NCI-H524 (cell line): Measurements from ENCODE around the gene TMOD2.

Source experiments
- DNase-seq, 2 experiments: peaks; one replicate each; lab custom pipeline; 2025; lab: John Stamatoyannopoulos, UW

TMOD2 gene

DNA sequence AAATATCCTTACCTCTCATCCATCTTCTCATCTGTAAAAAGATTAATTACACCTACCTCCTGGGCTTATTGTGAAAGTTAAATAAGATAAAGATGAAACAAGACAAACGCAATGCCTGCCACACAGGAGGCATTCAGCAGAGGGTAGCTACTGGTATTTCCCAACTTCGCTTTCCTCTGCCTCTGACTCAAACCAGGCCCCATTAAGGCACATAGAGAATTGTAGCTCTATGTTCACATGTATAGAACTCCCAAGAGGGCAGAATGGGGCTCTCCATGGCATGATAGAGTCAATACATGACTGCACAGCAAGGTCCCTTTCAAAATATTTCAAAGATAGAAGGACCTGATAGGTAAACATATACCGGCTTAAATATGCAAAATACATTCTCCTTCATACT, 15.3 kb upstream of the TMOD2 start:
- peak in 1 of 2 experiments; percentile 18 for DNase-seq

DNA sequence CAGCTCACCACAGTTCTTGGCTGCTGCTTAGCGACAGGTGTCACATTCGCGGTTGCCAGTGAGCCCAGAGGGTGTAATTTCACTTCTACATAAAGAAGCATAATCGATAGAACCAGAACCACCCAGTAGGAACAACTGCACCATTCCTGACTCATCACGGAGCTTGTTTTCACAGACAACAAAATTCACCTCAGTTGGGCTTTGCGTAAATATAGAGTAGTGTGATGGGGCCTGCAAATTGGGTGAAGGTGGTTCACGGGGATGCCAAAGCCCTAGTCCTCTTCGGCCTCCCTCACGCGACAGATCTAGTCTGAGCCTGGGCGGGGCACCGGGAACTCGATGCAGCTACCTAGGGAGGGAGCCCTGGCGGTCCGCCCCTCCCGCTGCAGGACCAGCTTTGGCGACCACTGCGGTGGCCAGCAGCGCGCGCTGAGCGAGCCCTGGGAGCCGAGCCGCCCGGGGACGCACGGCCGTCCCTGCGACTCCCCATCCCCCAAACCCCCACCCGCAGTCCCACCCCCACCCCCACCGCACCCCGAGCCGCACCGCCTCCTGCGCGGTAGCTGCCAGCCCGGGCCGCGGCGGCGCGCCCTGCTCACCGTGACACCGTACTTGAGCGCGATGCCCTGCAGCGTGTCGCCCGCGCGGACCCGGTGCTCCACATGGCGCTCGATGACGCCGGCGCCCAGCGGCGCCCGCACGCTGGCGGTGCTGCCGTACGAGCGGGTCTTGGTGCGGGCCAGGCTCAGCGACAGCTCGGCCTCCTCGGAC, 14.5 kb upstream of the TMOD2 start:
- DNase-seq = peak; percentile 55 to 71

DNA sequence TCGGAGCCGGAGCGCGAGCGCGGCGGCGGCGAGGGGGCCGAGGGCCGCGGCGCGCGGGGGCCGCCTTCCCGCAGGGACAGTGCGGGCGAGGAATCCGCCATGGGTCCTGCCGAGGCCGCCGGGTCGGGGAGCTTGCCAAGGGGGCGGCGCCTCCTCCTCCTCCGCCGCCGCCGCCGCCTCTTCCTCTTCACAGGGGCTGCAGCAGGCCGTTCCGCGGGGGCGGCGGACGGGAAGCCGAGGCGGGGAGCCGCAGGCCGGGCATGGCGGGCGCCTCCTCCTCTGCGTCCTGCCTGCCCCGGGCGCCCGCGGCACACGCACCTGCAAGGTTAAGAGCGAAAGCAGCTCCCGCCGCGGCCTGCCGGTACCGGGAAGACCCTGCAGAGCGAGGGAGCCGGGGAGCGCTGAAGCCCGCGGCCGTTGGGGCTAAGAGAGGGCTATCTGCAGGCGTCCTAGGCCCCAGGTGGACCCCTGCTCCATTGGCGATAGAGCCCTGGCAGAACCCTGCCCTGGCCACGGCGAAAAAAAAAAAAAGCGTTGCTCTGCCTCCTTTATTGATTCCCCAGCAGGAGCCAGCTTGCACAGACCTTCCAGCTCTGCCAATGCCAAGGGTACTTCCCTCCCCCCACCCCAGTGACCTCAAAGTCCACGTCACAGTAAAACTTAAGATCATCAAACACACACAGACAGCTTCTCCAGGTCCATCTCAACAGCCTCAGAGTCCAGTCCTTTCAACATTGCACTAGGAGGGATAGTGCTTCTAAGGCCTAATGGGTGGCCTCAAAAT, 13.7 kb upstream of the TMOD2 start, which contains the start of gene LYSMD2:
TSS of gene LYSMD2 (minus strand) at position 134 of the 784 bp plus-strand sequence. CDS start at position 101, 33 bp downstream.
- DNase-seq = peak; percentile 23 to 55

DNA sequence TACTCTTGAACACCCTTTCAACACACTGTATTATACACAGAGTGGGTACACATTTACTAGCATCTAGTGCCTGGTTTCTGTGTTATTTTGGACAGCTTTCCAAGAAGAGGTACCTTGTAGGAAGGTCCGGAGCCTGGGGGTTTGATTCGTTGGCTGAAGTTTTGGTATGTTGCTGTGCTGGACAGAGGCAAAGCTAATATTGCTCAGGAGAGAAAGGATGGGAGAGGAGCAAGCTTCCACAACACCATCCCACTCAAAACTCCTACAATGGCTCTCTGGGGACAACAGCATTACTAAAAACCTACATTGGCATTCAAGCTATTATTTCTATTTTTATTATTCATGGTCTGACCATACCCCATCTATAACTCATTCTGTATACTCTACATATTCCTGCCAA, 12.8 kb upstream of the TMOD2 start:
- DNase-seq = no peak

DNA sequence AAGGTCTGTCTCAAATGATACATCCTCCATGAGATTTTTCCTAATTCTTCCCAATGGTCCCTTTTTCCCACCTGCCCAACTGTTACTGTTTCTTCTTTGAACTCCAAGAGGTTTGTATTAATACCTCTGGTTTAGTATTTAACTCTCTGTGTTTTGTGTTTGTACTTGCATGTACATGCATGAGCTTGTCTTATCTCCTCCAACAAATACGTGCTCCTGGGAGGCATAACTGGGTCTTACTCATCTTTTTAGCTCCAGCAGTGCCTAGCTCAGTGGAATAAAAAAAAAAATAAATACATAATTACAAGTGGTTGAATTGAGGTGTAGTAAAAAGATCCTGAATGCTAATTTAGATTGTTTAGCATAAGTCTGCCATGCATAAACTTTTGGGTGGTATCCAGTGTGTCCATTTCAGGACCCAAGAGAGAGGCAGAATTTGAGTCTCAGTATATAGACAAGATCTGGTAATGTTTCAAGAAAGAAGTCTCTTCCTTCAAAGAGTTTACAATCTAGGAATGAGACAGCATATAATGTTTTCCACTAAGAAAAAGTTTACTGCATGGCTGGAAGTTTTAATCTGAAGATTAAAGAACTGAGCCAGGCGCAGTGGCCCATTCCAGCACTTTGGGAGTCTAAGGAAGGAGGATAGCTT, 12.2 kb upstream of the TMOD2 start:
- no peak for DNase-seq

DNA sequence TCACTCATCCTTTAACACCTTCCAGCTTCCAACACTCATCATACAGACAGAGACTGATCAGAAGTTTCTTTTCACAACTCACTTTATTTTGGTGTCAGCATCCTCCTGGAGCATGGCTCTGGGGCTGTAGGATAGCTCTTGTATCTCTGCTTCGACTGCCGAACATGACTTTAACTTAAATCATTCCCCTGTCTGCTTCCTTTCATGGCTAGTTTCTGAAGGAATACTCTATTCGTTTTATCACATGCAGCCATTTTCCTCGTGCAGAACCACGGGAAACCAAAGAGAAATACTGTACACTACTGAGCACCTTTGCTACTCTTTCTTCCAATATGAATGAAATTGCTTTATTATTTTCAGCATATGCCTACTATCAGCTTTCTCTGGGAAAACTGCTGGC, 2.1 kb upstream of the TMOD2 start:
- no peak for DNase-seq

DNA sequence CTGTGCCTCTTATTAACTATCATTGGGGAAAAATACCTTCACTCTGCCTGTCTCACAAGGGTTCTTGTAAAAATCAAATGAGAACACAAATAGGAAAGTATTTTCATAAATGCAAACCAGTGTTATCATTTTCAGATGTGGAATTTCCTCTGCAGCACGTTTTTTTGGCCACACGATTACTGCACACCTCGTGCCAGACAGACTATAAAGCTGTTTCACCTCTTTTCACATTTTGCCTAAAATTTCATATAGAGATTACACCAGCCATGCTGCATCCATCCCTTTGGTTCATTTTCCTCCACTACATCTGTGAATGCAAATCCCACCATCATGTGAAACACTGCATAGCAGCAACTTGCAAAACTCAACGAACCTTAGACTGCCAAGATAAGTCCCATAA, 1.2 kb upstream of the TMOD2 start:
- no peak for DNase-seq

DNA sequence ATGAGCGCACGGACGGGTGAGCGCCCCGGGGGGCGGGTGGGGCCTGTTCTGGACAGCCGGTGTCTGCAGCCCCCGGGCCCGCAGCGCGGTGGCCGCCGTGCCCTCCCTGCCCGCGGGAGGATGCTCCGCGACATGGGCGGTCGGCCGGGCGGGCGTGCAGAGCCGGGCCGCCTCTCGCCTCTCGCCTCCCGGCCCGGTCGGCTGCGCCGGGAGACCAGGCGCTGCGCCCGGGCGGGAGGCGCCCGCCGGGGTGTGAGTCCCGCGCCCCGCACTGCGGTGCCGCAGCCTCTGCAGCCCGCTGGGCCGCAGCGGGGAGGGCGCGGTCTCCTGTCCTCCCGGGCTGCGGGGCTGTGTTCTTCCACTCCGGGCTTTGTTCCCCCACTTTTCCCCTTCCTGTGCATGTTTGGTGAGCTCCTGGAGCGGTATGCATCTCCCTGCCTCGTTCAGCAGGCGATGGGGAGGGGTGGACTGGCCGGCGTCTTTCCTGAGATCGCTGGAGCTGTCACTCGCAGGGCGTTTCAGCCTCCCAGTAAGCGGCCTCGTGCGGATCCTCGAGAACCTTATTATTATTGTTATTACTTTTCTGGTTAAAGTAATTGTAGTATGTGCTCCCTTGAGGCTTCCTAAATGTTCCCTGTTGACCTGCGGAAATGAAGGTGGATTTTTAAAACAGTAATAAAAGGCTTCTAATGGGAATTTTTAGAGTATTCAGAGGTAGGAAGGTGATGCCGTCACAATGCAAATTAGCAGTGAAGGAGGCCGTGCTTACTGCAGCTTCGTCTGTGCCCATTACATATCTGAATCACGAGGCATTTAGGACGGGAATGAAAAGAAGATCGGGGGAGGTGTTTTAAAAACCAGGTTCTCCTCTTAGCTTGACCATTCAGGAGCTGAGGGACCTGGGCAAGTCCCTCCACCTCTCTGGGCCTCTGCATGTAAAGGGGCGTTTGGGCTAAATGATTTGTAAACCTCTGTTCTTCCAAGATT, 593 bp downstream of the TMOD2 start:
- DNase-seq = peak; percentile 21 to 44

DNA sequence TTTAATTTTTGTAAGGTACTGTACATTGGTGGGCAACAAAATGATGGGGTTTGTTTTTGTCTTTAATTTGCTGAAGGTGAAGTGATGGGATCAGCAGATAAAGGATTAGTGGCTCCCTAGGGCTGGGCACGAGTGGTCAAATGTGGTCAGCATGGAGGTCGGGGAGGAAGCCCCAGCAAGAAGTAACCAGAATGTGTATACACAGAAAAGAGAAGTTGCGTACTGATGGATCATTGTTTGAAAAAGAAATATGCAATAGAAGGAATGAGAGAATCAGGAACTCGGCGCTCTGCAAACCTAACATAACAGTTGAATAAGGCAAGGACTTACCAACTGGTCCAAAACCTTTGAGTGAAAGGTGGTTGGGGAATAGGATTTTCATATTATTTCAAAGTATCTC, 1.5 kb downstream of the TMOD2 start:
- DNase-seq = no peak

DNA sequence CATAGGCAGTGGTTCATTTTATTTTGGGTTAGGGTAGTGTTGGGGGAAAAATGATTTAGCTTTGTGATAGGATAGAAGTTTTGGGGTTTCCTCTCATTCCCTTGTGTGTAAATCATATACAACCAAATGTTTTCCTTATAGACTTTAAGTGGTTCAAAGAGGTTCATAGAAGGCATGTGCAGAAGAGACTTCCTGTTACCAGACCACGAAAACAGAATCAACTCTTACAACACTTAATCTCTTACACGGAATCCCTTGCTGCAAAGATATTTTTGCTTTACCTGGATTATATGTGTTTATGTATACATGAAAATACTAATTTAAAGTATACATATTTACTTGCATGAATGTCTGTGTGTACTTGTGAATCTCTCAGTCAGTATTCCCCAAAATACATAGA, 2.9 kb downstream of the TMOD2 start:
- no peak for DNase-seq

DNA sequence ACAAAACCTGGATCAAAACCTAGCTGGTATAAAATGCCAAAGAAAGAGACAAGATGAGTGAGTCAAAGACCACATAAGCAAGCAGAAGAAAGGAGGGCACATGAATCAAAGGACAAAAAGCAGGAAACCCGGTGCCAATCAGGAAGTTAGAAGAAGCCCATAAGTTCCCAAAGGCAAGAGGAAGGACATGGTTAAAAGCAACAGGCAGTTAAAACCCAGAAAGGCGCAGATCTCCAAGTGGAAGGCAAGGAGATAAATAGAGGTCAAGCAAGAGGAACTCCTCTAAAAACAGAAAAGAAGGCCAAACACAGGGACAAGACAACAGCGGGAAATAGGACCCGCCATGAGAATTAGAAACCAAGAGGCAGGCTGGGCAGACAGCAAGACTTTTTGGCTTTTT, 4.4 kb downstream of the TMOD2 start:
- DNase-seq = no peak

DNA sequence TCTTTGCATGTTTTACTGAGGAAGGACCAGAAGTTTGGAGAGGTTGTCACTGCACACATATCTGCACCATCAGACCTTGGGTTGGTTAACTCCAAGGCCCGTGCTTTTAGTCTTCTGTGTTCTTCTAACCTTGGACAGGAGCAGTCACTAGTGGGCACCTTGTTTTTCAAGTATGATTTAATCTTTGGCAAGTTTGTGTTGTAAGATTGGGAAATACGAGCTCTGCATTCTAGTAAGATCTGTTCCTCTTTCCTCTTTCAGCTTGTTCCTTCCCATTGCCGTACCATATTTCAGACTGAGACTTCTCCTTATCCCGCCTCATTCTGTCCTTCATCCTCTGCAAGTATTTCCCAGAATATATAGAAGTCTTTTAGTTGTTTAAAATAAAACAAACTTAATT, 5.1 kb downstream of the TMOD2 start:
- DNase-seq = no peak

DNA sequence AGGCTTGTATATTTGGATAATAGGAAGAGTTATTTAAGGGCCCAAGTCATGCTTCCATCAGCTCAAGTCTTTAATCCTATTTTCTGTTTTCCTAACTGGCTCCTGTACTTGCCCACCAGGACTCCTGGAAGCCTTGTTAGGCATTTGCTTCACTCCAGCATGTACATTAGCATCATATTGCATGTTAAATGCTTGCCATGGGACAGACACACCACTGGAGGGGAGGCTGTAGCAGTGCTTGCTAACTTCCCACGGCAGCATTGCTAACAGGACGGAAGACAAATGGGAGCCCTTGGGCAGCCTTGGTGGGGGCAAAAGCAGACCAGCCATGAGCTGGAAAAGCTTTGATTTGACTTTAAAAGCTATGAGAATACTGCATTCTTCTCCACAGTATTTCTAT, 6.1 kb downstream of the TMOD2 start:
- peak in 1 of 2 experiments; percentile 48 for DNase-seq

DNA sequence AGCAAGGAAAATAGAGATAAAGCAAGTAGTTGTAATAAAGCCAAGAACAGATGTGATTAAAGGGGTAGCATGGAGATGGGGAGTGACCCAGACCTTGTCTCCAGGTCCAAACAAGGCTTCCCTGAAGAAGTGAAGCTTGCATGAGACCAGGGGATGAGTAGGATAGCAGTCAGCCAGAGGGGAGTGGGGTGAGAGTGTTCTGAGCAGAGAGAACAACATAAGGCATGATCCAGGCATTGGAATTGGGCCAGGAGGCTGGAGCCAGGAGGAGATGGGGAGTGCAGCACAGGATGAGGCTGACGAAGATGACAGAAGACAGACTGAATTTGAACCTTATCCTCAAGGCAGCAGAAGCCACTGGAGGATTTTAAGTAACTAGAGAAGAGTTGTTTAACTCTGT, 7.2 kb downstream of the TMOD2 start:
- DNase-seq = peak; percentile 92 to 97

DNA sequence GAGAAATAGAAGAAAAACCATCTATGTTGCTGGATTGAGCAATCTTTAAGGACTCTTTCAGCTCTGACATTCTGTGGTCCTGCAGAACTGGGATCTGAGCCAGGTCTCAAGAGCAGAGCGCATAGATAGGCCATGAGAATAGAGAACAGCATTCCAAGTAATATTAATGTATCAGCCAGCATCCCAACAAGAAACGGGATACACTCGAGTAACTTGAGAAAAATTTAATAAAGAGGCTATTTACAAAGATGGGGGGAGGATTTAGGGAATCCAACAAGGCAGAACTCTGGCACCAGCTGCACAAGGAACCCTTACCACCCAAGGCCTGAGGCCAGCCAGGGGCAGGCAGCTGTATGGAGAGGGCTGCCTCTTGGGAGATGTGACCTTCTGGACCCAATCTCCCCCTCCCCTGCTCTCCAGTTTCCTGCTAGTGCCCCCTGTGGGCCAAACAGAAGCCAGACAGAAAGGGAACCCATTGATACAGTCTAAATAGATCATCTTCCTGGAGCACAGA, 8.2 kb downstream of the TMOD2 start:
- DNase-seq = peak; percentile 85 to 96

DNA sequence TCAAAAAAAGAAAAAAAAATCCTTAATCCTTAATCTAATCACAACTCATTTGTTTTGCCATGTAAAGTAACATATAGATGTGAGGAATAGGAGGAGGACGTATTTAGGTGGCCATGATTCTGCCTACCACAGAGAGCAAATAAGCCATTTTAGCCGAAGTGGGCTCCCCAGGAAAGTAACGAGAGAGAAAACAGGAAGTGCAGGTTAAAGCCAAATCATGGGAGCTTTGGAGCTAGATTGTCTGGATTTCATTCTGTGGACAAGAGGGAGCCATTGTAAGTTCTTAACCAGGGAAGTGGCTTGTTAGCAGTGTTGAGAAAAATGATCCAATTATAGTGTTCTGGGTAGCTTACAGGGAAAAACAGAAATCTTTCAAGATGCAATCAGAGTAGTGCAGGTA, 9.4 kb downstream of the TMOD2 start:
- DNase-seq = no peak

DNA sequence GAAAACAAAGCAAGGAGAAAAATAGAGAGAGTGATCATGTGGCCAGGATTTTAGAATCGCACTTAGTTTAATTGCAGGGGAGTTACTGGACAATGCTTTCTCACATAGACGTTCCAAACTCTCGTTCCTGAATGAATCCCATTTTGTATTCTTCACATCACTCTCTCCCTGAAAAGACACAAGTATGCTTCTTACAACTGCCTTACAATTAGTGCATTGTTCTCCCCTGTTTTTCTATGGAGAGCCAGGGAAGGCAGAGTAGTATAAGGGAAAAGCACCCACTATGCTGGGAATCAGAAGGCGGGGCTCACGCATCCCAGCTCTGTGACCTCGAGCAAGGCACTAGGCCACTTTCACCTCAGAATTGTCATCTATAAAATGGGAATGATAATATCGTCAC, 14.4 kb downstream of the TMOD2 start:
- DNase-seq = no peak

DNA sequence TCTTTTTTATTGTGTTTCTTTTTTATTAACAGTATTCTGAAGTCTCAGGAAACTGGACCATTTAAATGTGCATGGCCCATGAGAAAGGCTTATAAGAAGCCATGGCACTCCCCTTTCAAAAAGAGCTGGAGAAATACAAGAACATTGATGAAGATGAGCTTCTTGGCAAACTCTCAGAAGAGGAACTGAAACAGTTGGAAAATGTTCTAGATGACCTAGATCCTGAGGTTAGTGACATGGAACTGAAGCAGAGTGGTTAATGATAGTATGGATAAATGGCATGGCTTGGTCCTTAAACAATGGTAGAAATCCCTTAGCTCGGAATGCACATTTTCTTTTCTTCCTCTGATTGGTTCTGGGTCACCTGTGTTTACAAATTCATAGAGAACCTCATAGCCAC, 14.9 kb downstream of the TMOD2 start:
- DNase-seq = no peak

DNA sequence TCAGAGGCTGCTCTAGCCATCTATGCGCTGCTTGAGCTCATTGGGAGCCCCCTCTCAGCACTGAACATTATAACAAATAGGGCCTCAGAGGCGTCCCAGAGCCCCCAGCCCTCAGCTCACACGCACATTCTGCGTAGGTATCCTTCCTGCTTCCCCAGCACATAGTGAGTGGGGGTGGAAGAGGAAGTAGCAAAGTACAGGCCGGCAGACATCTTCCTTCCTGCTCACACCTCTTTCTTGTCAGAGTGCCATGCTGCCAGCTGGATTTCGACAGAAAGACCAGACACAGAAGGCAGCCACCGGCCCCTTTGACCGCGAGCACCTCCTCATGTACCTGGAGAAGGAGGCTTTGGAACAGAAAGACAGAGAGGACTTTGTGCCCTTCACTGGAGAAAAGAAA, 16.6 kb downstream of the TMOD2 start:
- DNase-seq = no peak

DNA sequence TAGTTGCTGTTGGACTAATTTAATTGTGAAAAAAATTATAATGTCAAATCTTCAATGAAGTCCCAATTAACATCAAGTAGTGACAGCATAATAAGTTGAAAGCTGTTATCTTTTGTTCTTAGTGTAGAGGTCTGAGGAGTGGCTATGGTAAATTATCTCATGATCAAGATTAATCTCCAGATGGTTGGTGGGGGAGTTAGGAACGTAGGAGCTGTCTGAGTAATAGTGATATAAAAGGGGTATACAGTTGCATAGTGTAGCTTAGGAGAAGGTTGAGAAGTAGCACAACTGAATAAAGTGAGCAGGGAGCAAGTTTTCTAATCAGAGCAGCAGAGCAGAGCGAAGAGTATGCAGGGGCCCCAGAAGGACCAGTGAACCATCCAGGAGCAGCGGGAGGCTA, 19.5 kb downstream of the TMOD2 start:
- DNase-seq = peak; percentile 70 to 89

DNA sequence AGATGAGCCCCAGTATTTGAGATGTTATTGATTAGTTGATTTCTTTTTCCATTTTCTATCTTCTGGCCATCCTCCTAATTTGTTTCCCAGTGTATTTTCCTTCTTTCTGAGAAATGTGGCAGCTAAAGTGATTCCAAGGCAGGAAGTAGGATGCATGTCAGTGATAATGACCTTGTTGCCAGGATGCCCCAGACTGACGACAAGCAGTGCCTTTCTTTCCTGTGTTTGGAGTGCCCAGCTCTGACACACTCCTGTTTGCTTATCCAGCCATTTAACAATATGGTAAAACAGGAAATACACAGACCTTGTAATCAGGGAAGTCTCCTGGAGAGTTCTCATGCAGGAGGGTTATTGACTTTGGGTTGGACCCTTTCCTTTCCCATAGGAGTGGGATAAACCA, 20.4 kb downstream of the TMOD2 start:
- DNase-seq = no peak
